H1 (cell line): Measurements from ENCODE around the gene FAM184B. TPM values are rescaled to one million over a fixed set of nuclear protein-coding genes. Genes with fewer than 3 reads are reported as not detected.

ENCODE experiments used
- BACH1 ChIP-seq: IDR thresholded peaks from 2 replicates; pipeline ENCODE4 v1.6.1; 2012; ENCODE audit warnings: low read length, improper control_type of control experiment
- TAF1 ChIP-seq: IDR thresholded peaks from 2 replicates; pipeline ENCODE4 v1.6.1; 2011; ENCODE audit warnings: mild to moderate bottlenecking, low read depth, low read length
- TCF12 ChIP-seq: IDR thresholded peaks from 2 replicates; pipeline ENCODE4 v1.6.1; 2011; ENCODE audit warnings: low read depth, mild to moderate bottlenecking, low read length
- polyA plus RNA-seq, 7 experiments: library from polyadenylated mRNA; depleted of rRNA in 3 of 7; stranded (reverse) in 5 of 7; unstranded in 2 of 7; fragments of >200 nt in 5 of 7; fragments of 200-250 nt in 2 of 7; gene quantifications; 1 replicate in 5 of 7; 2 replicates in 1 of 7; 4 replicates in 1 of 7; pipeline versions ENCODE4 v1.2.1 to v1.2.3, GENCODE V29; 2011 to 2013; ENCODE audit warnings: missing spikeins in 2 of 7, mixed read lengths in 2 of 7
- total RNA-seq: library from RNA; stranded (reverse); fragmentation: NEBNext Ultra II Directional; extraction: Animal tissue kit (Norgen Biotek cat#: 25700); gene quantifications from 2 replicates; pipeline ENCODE4 v1.2.1, GENCODE V29; 2021
- TF ChIP-seq, protein P1 (sequence below): IDR thresholded peaks from 2 replicates; pipeline ENCODE4 v1.6.1; 2011; ENCODE audit warnings: low read length, improper control_type of control experiment
- TF ChIP-seq, protein P2 (sequence below): IDR thresholded peaks from 2 replicates; pipeline ENCODE4 v1.6.1; 2012; ENCODE audit warnings: inconsistent platforms

FAM184B gene
- total and polyA plus RNA-seq, 2 of the 8 experiments (the other 6 are each of a cell fraction or from before 2014, with no cell fraction given), result 0.05 to 0.39 TPM

DNA sequence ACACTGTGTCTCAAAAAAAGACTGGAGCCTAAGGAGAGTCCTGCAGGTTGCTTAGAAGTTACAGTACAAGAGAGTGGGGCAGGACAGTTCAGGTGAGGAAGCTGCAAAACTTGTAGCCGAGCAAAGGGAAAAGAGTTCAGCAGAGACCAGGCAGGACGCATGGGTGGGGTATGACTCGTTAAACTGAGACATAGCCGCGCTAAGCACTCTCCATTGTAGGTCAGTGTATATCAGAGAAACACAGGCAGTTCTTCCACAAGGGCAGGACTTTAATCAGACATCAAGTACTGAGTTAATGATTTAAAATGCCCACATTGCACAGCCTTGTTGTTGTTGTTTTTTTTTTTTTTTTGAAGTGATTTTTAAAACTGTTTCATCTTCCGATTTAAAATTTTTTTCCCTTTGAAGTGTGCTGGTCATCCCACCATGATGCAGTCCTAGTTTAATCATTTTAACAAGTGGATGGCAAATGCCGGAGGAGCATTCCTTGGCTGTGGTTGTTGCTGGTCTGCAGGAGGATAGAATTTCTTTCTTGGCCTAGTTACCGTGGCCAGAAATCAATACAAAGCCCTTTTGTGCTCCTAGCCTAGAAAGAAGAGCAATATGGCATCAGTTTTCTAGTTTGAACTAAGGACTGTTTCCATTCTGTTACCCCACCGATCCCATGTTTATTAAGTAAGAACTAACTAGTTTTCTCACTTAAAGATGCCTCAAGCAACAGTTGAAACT, 194.2 kb downstream of the FAM184B start (continued):
- TF ChIP-seq, protein P1, sequence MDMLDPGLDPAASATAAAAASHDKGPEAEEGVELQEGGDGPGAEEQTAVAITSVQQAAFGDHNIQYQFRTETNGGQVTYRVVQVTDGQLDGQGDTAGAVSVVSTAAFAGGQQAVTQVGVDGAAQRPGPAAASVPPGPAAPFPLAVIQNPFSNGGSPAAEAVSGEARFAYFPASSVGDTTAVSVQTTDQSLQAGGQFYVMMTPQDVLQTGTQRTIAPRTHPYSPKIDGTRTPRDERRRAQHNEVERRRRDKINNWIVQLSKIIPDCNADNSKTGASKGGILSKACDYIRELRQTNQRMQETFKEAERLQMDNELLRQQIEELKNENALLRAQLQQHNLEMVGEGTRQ, result no peak
- TF ChIP-seq TAF1 (no peak), TCF12 (no peak), BACH1 (no peak)
- TF ChIP-seq, protein P2, sequence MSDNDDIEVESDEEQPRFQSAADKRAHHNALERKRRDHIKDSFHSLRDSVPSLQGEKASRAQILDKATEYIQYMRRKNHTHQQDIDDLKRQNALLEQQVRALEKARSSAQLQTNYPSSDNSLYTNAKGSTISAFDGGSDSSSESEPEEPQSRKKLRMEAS, result no peak
